Tibial nerve (tissue), 4 donors: ENCODE results near the gene EXOC3. TPM values are rescaled to one million over a fixed set of nuclear protein-coding genes. Genes with fewer than 3 reads are reported as not detected.
"Not testable (repeated sequence)": the region's sequence is repeated elsewhere in the genome, so short reads cannot be mapped to it uniquely, and the experiment has no call there.

Experiments
- DNase-seq, 2 donors: peaks; one replicate each; pipeline ENCODE4 v3.0.0-alpha.2; 2019; ENCODE audit warnings: low spot score in 2 of 2
- H3K27ac ChIP-seq, 4 donors: fragments of 200-600 bp; sonication (generic) in 3 of 4; one replicate each; pipeline ENCODE4 v1.5.1; 2017 to 2019; ENCODE audit warnings: mild to moderate bottlenecking in 1 of 4
- H3K27me3 ChIP-seq, 2 donors: fragments of 200-600 bp; sonication (generic) in 1 of 2; one replicate each; pipeline versions ENCODE4 v1.5.1 to v1.6.0; 2017 to 2019
- H3K36me3 ChIP-seq, 3 donors: fragments of 200-600 bp; sonication (generic); one replicate each; pipeline ENCODE4 v1.5.1; 2018 to 2019
- H3K4me1 ChIP-seq, 4 donors: fragments of 200-600 bp; sonication (generic) in 3 of 4; one replicate each; pipeline ENCODE4 v1.5.1; 2017 to 2019
- H3K4me3 ChIP-seq, 4 donors: fragments of 200-600 bp; sonication (generic) in 3 of 4; one replicate each; pipeline ENCODE4 v1.5.1; 2017 to 2019; ENCODE audit warnings: mild to moderate bottlenecking in 1 of 4, moderate library complexity in 1 of 4
- H3K9me3 ChIP-seq, 4 donors: fragments of 200-600 bp; sonication (generic) in 3 of 4; one replicate each; pipeline ENCODE4 v1.5.1; 2017 to 2019
- CTCF ChIP-seq, 5 experiments: fragments of 200-600 bp in 3 of 5; fragments of 450-650 bp in 2 of 5; sonication (generic) in 3 of 5; IDR thresholded peaks; one replicate each; pipeline ENCODE4 v1.5.1; 2016 to 2019; ENCODE audit warnings: antibody characterized with exemption in 5 of 5, mild to moderate bottlenecking in 3 of 5, moderate library complexity in 2 of 5
- EP300 ChIP-seq, 2 donors: sonication (generic); formaldehyde crosslinking; IDR thresholded peaks; one replicate each; pipeline ENCODE4 v1.6.1; 2017; ENCODE audit warnings: antibody characterized with exemption in 2 of 2, mild to moderate bottlenecking in 1 of 2
- POLR2A ChIP-seq, 2 donors: fragments of 450-650 bp; IDR thresholded peaks; one replicate each; pipeline ENCODE4 v1.6.1; 2017; ENCODE audit warnings: antibody characterized with exemption in 2 of 2, mild to moderate bottlenecking in 2 of 2, moderate library complexity in 2 of 2
- WGBS, 2 donors: methylation state at CpG; one replicate each; pipeline ENCODE4 v1.1.5; 2018; 5-methylcytosine and 5-hydroxymethylcytosine counted together
- total RNA-seq, 4 donors: library from RNA; depleted of rRNA; stranded (reverse); fragments of >200 nt; gene quantifications; one replicate each; pipeline ENCODE4 v1.1.0, GENCODE V29; 2016

The EXOC3 gene
- total RNA-seq, 4 donors from 2014 or later, result 53.5 to 98.4 (median 58.8) TPM

DNA sequence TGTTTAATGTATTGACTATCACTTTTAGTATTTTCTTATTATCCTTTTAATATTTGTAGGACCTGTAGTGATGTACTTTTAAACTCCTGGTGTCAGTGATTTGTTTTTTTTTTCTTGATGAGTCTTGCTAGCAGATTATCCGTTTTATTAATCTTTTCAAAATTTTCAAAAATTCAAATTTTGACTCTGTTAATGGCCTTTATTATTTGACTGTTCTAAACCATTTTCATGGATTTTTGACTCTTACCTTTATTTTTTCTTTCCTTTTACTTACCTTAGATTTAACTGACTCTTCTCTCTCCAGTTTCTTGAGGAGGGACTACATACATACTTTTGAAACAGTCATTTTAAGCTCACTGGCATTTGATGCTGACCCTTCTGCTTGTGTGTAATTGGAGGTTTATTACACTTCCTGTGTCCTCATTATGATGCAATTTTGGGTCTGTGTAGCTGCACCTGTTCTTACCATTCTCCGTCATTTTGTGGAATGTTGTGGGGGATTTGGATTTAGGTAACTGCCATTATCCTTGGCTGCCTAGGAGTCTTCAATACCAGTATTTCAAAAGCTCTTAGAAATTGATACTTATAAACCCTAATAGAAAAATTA is 32.0 kb upstream of the EXOC3 start:
- H3K27ac ChIP-seq, result no peak overlapping the region
- no peaks in the 10 kb centered on the region for H3K9me3 ChIP-seq
- peaks cover 0 to 4% (median 0%) of the 10 kb centered on the region in 4 donors for H3K4me1 ChIP-seq
- peaks cover 0 to 2% of the 10 kb centered on the region in 2 donors for H3K27me3 ChIP-seq
- no peak overlapping the region for H3K4me3 ChIP-seq
- TF ChIP-seq EP300 (IDR thresholded peaks at IDR 0.05) (no peak), CTCF (IDR thresholded peaks at IDR 0.05) (no peak), POLR2A (IDR thresholded peaks at IDR 0.05) (no peak)
- 88 to 91% methylated on average over 2 of the region's 2 CpGs for WGBS, 2 donors
- H3K36me3 ChIP-seq, result no peaks in the 10 kb centered on the region
- DNase-seq, result no peak

DNA sequence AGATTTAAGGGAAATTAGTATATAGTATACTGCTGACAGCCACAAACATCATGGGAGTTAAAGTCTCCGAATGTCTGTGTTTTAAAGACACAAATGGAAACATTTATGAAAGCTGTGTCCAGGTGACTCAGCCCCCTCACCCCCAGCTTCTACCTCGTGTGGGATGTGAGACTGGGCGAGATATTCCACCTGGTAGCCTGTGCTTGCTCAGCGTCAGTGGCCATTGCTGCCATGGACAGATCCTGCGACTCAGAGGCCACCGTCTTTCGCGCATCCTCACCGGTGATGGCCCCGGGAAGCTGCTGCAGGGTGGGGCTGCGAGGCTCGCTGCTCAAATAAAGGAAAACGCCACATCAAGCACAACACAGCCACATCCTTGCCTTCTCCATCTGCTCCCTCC is 31.2 kb upstream of the EXOC3 start:
- no peak for TF ChIP-seq CTCF (IDR thresholded peaks at IDR 0.05)
- no peak for TF ChIP-seq POLR2A (IDR thresholded peaks at IDR 0.05)
- TF ChIP-seq EP300 (IDR thresholded peaks at IDR 0.05), result no peak
- no peaks in the 10 kb centered on the region for H3K9me3 ChIP-seq
- H3K27me3 ChIP-seq, result no peaks in the 10 kb centered on the region
- H3K4me1 ChIP-seq, result peaks cover 0 to 5% (median 0%) of the 10 kb centered on the region in 4 donors
- no peak for DNase-seq
- no peak overlapping the region for H3K4me3 ChIP-seq
- no peaks in the 10 kb centered on the region for H3K36me3 ChIP-seq
- 77 to 86% methylated on average over 13 of the region's 13 CpGs for WGBS, 2 donors
- no peak overlapping the region for H3K27ac ChIP-seq

GRCh38 chr5:414991-415927 is 27.7 kb upstream of the EXOC3 start:
- WGBS, 2 donors, result 73 to 76% methylated on average over 25 to 29 of the region's 42 CpGs
- peak in 1 of 2 donors; percentile 22 for TF ChIP-seq POLR2A (IDR thresholded peaks at IDR 0.05)
- peak overlapping the region in 1 of 4 donors; percentile 10 for H3K4me3 ChIP-seq
- peak overlapping the region in 1 of 4 donors; percentile 90 for H3K27ac ChIP-seq
- H3K27me3 ChIP-seq, DNase-seq, H3K36me3 ChIP-seq, H3K9me3 ChIP-seq, H3K4me1 ChIP-seq: not testable (repeated sequence)

DNA sequence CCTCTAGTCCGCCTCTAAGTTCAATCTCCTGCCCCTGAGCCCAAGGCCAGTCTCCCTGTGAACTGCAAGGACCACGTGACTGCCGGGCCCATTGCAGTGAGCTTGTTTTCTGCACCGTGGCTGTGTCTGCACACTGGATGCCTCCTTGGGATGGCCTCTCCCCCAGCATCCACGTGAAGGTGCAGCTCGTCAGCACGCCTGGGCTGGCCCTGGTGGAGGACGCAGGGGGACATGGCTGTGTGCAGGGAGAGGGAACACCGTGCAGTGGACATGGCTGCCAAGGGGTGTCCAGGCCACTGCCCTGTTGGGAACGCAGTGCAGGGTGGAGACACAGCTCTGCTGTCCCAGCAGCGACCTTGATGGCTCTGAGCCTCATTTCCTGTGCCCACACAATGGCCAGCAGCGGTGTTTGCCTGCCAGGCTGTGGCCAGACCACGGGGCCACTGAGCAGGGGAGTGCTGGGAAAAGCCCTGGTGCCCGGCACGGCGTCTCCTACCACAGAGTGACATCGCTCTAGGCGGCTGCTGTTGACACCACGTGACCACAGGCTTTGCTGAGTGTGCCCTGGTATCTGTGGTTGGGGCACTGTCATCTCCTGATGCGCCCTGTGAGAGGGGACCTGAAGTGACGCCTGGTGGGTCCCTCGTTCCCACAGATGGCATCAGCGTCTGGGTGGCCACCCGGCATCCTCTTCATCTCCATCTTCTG is 26.9 kb upstream of the EXOC3 start:
- DNase-seq, result no peak
- Histone ChIP-seq H3K36me3 (no peaks in the 10 kb centered on the region), H3K4me1 (peaks cover 0 to 5% (median 0%) of the 10 kb centered on the region in 4 donors), H3K4me3 (no peak overlapping the region), H3K27ac (peak overlapping the region in 1 of 4 donors; percentile 90), H3K9me3 (no peaks in the 10 kb centered on the region), H3K27me3 (no peaks in the 10 kb centered on the region)
- WGBS, 2 donors, result 56 to 77% methylated on average over 14 to 16 of the region's 24 CpGs
- peak in 1 of 2 donors; percentile 5 for TF ChIP-seq POLR2A (IDR thresholded peaks at IDR 0.05)
- no peak for TF ChIP-seq CTCF (IDR thresholded peaks at IDR 0.05)

GRCh38 chr5:416636-416960 is 26.4 kb upstream of the EXOC3 start:
- H3K27me3 ChIP-seq, result no peaks in the 10 kb centered on the region
- no peaks in the 10 kb centered on the region for H3K36me3 ChIP-seq
- H3K4me1 ChIP-seq, result peaks cover 0 to 5% (median 0%) of the 10 kb centered on the region in 4 donors
- no peak overlapping the region for H3K4me3 ChIP-seq
- H3K9me3 ChIP-seq, result no peaks in the 10 kb centered on the region
- TF ChIP-seq CTCF (IDR thresholded peaks at IDR 0.05), result no peak
- TF ChIP-seq POLR2A (IDR thresholded peaks at IDR 0.05), result no peak
- TF ChIP-seq EP300 (IDR thresholded peaks at IDR 0.05), result no peak
- WGBS, 2 donors, result 96% methylated on average over 13 to 14 of the region's 14 CpGs
- no peak for DNase-seq
- H3K27ac ChIP-seq, result peak overlapping the region in 1 of 4 donors; percentile 90
